HAP-1 (cell line): ENCODE data around the gene VWC2L.
A peak's percentile ranks its signal among the peaks of the same experiment; 100 is the strongest.

Experiments used
- DNase-seq, 2 experiments: peaks; one replicate each; pipeline ENCODE4 v3.0.0-alpha.2; 2016 to 2020; ENCODE audit warnings: low spot score in 2 of 2
- H3K27me3 ChIP-seq: fragments of 250-450 bp; sonication (Bioruptor Pico); 2 replicates; pipeline ENCODE4 v1.5.1; 2020; ENCODE audit warnings: low read depth, mild to moderate bottlenecking, moderate library complexity
- H3K36me3 ChIP-seq: fragments of 250-450 bp; sonication (Bioruptor Pico); replicated peaks from 2 replicates; pipeline ENCODE4 v1.5.1; 2020; ENCODE audit warnings: mild to moderate bottlenecking
- H3K4me1 ChIP-seq: fragments of 250-450 bp; sonication (Bioruptor Pico); 2 replicates; pipeline ENCODE4 v1.5.1; 2020; ENCODE audit warnings: mild to moderate bottlenecking
- H3K4me3 ChIP-seq: fragments of 250-450 bp; sonication (Bioruptor Pico); 2 replicates; pipeline ENCODE4 v1.5.1; 2020; ENCODE audit warnings: mild to moderate bottlenecking, moderate library complexity
- H3K9me3 ChIP-seq: fragments of 250-450 bp; sonication (Bioruptor Pico); 2 replicates; pipeline ENCODE4 v1.5.1; 2020; ENCODE audit warnings: mild to moderate bottlenecking, moderate library complexity
- in situ Hi-C: fragments of 300-500 bp; cut with MboI; formaldehyde crosslinking; loops from 3 replicates; pipeline ENCODE4 v1.14.3; 2020; ENCODE audit warnings: low sequenced_read_pairs, inconsistent platforms, mixed read lengths

The VWC2L gene

GRCh38 chr2:214560618-214561190 is 149.8 kb downstream of the VWC2L start:
- H3K4me3 ChIP-seq, result no peak overlapping the region
- no peaks in the 10 kb centered on the region for H3K27me3 ChIP-seq
- H3K36me3 ChIP-seq, result no peaks in the 10 kb centered on the region
- DNase-seq, result no peak
- in situ Hi-C loops, result no loop called here
- no peaks in the 10 kb centered on the region for H3K9me3 ChIP-seq
- no peaks in the 10 kb centered on the region for H3K4me1 ChIP-seq

- Histone ChIP-seq H3K9me3 (no peaks in the 10 kb centered on the region), H3K27me3 (no peaks in the 10 kb centered on the region), H3K4me3 (no peak overlapping the region), H3K36me3 (no peaks in the 10 kb centered on the region), H3K4me1 (no peaks in the 10 kb centered on the region)
- DNase-seq, result no peak
- in situ Hi-C loops, result no loop called here
Measured at GRCh38 chr2:214565246-214565645, 154.4 kb downstream of the VWC2L start.

GRCh38 chr2:214566457-214566856 is 155.6 kb downstream of the VWC2L start:
- in situ Hi-C loops, result no loop called here
- Histone ChIP-seq H3K27me3 (no peaks in the 10 kb centered on the region), H3K9me3 (no peaks in the 10 kb centered on the region), H3K36me3 (no peaks in the 10 kb centered on the region), H3K4me1 (no peaks in the 10 kb centered on the region), H3K4me3 (no peak overlapping the region)
- DNase-seq, result no peak

- no peak for DNase-seq
- in situ Hi-C loops, result no loop called here
- H3K36me3 ChIP-seq, result no peaks in the 10 kb centered on the region
- no peaks in the 10 kb centered on the region for H3K9me3 ChIP-seq
- H3K4me1 ChIP-seq, result no peaks in the 10 kb centered on the region
- H3K4me3 ChIP-seq, result no peak overlapping the region
- H3K27me3 ChIP-seq, result no peaks in the 10 kb centered on the region
Measured at GRCh38 chr2:214569419-214570035, 158.7 kb downstream of the VWC2L start.

- Histone ChIP-seq H3K4me1 (no peaks in the 10 kb centered on the region), H3K36me3 (no peaks in the 10 kb centered on the region), H3K4me3 (no peak overlapping the region), H3K9me3 (no peaks in the 10 kb centered on the region), H3K27me3 (no peaks in the 10 kb centered on the region)
- no peak for DNase-seq
- in situ Hi-C loops, result no loop called here
Measured at GRCh38 chr2:214574084-214574781, 163.4 kb downstream of the VWC2L start.

- H3K4me1 ChIP-seq, result no peaks in the 10 kb centered on the region
- H3K9me3 ChIP-seq, result no peaks in the 10 kb centered on the region
- no peak overlapping the region for H3K4me3 ChIP-seq
- DNase-seq, result no peak
- H3K36me3 ChIP-seq, result no peaks in the 10 kb centered on the region
- in situ Hi-C loops, result no loop called here
- no peaks in the 10 kb centered on the region for H3K27me3 ChIP-seq
Measured at GRCh38 chr2:214575030-214575429, 164.2 kb downstream of the VWC2L start.

GRCh38 chr2:214575465-214575864 is 164.6 kb downstream of the VWC2L start:
- in situ Hi-C loops, result no loop called here

GRCh38 chr2:214577769-214578168 is 166.9 kb downstream of the VWC2L start:
- in situ Hi-C loops, result no loop called here
- no peaks in the 10 kb centered on the region for H3K36me3 ChIP-seq
- no peak for DNase-seq
- H3K27me3 ChIP-seq, result no peaks in the 10 kb centered on the region
- H3K9me3 ChIP-seq, result no peaks in the 10 kb centered on the region
- no peaks in the 10 kb centered on the region for H3K4me1 ChIP-seq
- no peak overlapping the region for H3K4me3 ChIP-seq

More at GRCh38 chr2:214575465-214575864, 164.6 kb downstream of the VWC2L start:
- no peak overlapping the region for H3K4me3 ChIP-seq
- H3K27me3 ChIP-seq, result no peaks in the 10 kb centered on the region
- DNase-seq, result no peak
- no peaks in the 10 kb centered on the region for H3K4me1 ChIP-seq
- H3K36me3 ChIP-seq, result no peaks in the 10 kb centered on the region
- H3K9me3 ChIP-seq, result no peaks in the 10 kb centered on the region

DNA sequence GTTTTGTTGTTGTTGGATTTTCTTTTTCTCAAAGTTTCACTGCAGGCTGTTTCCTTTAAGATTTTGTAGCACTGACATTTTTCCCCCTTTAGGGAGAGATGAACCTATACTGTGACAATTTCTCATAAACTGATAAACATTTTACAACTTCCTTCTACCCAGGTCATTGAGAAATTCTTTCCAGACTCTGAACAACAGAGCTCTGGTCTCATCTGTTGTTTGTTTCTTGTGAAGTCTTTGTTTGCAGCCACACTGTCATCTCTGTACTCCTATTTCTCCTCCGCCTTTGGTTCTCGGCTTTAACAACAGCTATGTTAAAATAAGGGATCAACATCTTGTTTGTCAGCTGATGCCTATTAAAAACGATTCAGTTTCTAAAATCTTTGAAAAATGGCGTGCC is 167.6 kb downstream of the VWC2L start:
- no peaks in the 10 kb centered on the region for H3K4me1 ChIP-seq
- no peaks in the 10 kb centered on the region for H3K27me3 ChIP-seq
- H3K9me3 ChIP-seq, result no peaks in the 10 kb centered on the region
- H3K4me3 ChIP-seq, result no peak overlapping the region
- DNase-seq, result no peak
- H3K36me3 ChIP-seq, result no peaks in the 10 kb centered on the region
- in situ Hi-C loops, result no loop called here

- in situ Hi-C loops, result no loop called here
- Histone ChIP-seq H3K27me3 (no peaks in the 10 kb centered on the region), H3K9me3 (no peaks in the 10 kb centered on the region), H3K36me3 (no peaks in the 10 kb centered on the region), H3K4me1 (no peaks in the 10 kb centered on the region), H3K4me3 (no peak overlapping the region)
- no peak for DNase-seq
Measured at GRCh38 chr2:214579035-214579434, 168.2 kb downstream of the VWC2L start.

DNA sequence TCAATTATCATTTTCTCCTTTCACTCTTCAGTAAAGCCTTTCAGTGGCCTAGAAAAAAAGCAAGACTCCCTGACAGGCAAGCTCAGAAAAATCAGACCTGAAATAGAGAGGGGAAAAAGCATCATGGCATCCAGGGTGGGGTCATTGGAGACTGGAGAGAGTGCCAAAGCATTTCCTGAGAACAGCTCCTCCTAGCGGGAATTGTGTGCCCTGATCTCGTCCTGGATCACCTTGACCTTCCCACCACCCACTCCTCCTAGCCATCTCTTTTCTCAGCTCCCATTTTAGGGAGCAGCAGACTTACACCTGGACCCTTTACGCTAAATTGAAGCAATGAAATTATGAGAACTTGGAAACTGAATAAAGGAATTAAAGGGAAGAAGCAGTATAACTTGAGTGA is 176.6 kb downstream of the VWC2L start:
- DNase-seq, result peak; percentile 35 to 48
- Histone ChIP-seq H3K4me1 (no peaks in the 10 kb centered on the region), H3K9me3 (no peaks in the 10 kb centered on the region), H3K36me3 (no peaks in the 10 kb centered on the region), H3K27me3 (no peaks in the 10 kb centered on the region), H3K4me3 (no peak overlapping the region)
- in situ Hi-C loops, result no loop called here

GRCh38 chr2:214591366-214591765 is 180.5 kb downstream of the VWC2L start:
- DNase-seq, result peak in 1 of 2 experiments; percentile 20
- in situ Hi-C loops, result no loop called here
- no peak overlapping the region for H3K4me3 ChIP-seq
- no peaks in the 10 kb centered on the region for H3K27me3 ChIP-seq
- no peaks in the 10 kb centered on the region for H3K36me3 ChIP-seq
- H3K4me1 ChIP-seq, result no peaks in the 10 kb centered on the region
- H3K9me3 ChIP-seq, result no peaks in the 10 kb centered on the region

DNA sequence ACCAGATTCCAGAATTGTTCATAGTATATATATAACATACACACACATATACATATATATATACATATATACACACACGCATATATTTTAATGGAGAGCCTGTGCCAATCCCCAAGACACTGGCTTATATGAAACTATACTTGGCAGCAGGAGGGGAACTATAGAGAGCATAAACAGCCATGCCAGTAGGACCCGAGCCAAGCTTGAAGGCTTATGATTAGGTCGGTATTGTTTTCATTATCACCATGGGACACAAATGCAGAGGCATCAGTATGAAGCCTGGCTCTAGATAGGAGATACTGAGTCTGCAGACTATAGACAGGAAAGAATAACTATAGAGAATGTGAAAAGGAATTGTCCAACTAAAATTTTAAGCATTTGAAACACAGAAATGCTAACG is 181.2 kb downstream of the VWC2L start:
- in situ Hi-C loops, result no loop called here

DNA sequence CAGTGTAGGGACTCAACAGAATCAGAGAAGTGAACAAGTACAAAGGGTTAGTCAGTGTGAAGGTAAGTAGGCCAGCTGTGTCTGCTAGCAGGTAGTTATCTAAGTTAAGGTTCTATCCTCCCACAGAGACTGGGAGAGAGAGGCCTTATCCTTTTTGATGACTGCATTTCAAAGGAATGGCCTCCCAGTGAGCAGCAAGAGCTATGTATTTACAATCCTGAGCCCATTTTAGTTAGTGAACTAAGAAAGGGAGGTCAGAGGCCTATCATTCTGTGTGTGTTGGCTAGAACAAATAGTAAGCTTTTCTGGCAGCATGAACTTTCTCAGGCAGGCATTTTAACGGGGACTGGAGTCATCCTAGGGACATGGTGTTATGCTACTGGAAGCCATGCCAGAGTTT is 182.9 kb downstream of the VWC2L start:
- no peaks in the 10 kb centered on the region for H3K9me3 ChIP-seq
- H3K4me1 ChIP-seq, result no peaks in the 10 kb centered on the region
- no peak for DNase-seq
- no peaks in the 10 kb centered on the region for H3K36me3 ChIP-seq
- in situ Hi-C loops, result no loop called here
- H3K27me3 ChIP-seq, result no peaks in the 10 kb centered on the region
- no peak overlapping the region for H3K4me3 ChIP-seq

More for the DNA sequence above, 181.2 kb downstream of the VWC2L start:
- no peaks in the 10 kb centered on the region for H3K36me3 ChIP-seq
- no peak for DNase-seq
- H3K4me3 ChIP-seq, result no peak overlapping the region
- no peaks in the 10 kb centered on the region for H3K27me3 ChIP-seq
- H3K4me1 ChIP-seq, result no peaks in the 10 kb centered on the region
- H3K9me3 ChIP-seq, result no peaks in the 10 kb centered on the region
